ENCODE measurements around the gene TAOK1. TPM values are rescaled to one million over a fixed set of nuclear protein-coding genes. Genes with fewer than 3 reads are reported as not detected.
A peak's percentile ranks its signal among the peaks of the same experiment; 100 is the strongest.

Gene TAOK1
- total RNA-seq, 1 experiment from 2014 or later: 56.3 TPM

DNA sequence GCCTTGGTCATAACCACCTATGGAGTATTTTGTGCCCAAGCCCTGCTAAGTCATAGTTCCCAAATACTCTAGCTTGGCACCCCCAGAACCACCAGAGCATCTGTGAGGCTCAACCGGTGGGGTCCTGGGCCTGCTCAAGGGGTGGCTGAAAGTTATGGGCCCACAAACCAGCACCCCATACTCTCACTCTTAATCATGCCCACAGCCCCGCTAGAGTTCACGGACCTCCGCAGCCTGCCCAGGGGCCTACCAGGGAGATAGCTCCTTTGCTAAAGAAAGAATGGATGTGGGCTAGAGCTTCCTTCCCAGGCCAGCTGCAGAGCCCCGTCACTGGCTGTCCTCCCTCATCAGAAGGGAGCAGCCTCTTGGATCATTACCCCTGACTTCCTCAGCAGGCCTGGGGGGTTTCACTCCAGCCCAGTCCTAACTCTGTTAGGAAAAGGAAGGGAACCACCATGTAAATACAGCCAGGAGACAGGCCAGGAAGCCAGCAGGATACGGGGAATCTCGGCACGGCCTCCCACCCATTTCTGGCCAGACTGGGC lies 197.9 kb downstream of the TAOK1 start:
- Histone ChIP-seq H3K4me3 (replicated peaks in 1 of 2; ENCODE audit: low read depth in 1 of 2, low read length in 2 of 2) (peak overlapping the region; percentile 86 to 96), H3K9ac (ENCODE audit: low read length) (peak overlapping the region; percentile 83), H3K79me2 (ENCODE audit: insufficient read depth, low read length) (peaks cover 60% of the 10 kb centered on the region), H3K36me3 (ENCODE audit: control insufficient read depth in 1 of 2, insufficient read depth in 2 of 2, low read length in 2 of 2) (no peaks in the 10 kb centered on the region), H3K9me2 (ENCODE audit: insufficient read depth) (no peaks in the 10 kb centered on the region), H3K9me3 (ENCODE audit: control insufficient read depth in 1 of 2, insufficient read depth in 1 of 2, low read depth in 1 of 2, low read length in 2 of 2) (no peaks in the 10 kb centered on the region), H2AFZ (ENCODE audit: low read depth, low read length, poor library complexity, severe bottlenecking) (no peak overlapping the region), H3K27me3 (ENCODE audit: insufficient read depth, low read length) (no peaks in the 10 kb centered on the region), H3K4me2 (ENCODE audit: low read length) (peak overlapping the region; percentile 93), H3K4me1 (ENCODE audit: control insufficient read depth in 1 of 2, insufficient read depth in 2 of 2, low read length in 2 of 2) (peaks cover 33 to 73% of the 10 kb centered on the region in 2 experiments), H3K27ac (ENCODE audit: low read depth, low read length) (peak overlapping the region; percentile 94), H4K20me1 (ENCODE audit: insufficient read depth) (no peaks in the 10 kb centered on the region)
- TF ChIP-seq CEBPB (IDR thresholded peaks at IDR 0.05; ENCODE audit: low read depth) (no peak), EGR1 (IDR thresholded peaks at IDR 0.05; ENCODE audit: low read depth) (no peak), TCF7L2 (IDR thresholded peaks at IDR 0.05; ENCODE audit: borderline replicate concordance, extremely low read depth, insufficient read depth, insufficient read length) (no peak), SP1 (IDR thresholded peaks at IDR 0.05; ENCODE audit: low read depth) (no peak), ZFX (IDR thresholded peaks at IDR 0.05) (no peak), RAD21 (IDR thresholded peaks at IDR 0.05; ENCODE audit: low read depth) (no peak), YY1 (IDR thresholded peaks at IDR 0.05; ENCODE audit: extremely low read depth, insufficient replicate concordance, low read depth, low read length) (no peak), POLR2A (IDR thresholded peaks at IDR 0.05; ENCODE audit: borderline replicate concordance, extremely low read depth, insufficient read depth, insufficient read length) (no peak)
- TF ChIP-seq, protein P1, sequence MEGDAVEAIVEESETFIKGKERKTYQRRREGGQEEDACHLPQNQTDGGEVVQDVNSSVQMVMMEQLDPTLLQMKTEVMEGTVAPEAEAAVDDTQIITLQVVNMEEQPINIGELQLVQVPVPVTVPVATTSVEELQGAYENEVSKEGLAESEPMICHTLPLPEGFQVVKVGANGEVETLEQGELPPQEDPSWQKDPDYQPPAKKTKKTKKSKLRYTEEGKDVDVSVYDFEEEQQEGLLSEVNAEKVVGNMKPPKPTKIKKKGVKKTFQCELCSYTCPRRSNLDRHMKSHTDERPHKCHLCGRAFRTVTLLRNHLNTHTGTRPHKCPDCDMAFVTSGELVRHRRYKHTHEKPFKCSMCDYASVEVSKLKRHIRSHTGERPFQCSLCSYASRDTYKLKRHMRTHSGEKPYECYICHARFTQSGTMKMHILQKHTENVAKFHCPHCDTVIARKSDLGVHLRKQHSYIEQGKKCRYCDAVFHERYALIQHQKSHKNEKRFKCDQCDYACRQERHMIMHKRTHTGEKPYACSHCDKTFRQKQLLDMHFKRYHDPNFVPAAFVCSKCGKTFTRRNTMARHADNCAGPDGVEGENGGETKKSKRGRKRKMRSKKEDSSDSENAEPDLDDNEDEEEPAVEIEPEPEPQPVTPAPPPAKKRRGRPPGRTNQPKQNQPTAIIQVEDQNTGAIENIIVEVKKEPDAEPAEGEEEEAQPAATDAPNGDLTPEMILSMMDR (IDR thresholded peaks at IDR 0.05 in 2 of 3, conservative IDR thresholded peaks at IDR 0.05 in 1 of 3; ENCODE audit: borderline replicate concordance in 1 of 3, insufficient read depth in 1 of 3, low read depth in 2 of 3, low read length in 2 of 3): no peak
- TF ChIP-seq, protein P2, sequence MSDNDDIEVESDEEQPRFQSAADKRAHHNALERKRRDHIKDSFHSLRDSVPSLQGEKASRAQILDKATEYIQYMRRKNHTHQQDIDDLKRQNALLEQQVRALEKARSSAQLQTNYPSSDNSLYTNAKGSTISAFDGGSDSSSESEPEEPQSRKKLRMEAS (IDR thresholded peaks at IDR 0.05): no peak
- POLR2A ChIA-PET: interaction anchor here (0.6 kb wide), 1 partner anchor 412 kb away, joined by 3 read pairs; no protein-coding TSS in a partner anchor
- intact Hi-C loops (cut with micrococcal nuclease): no loop called here
- BruUV-seq (replicated peaks): no TSS peak
- RAD21 ChIA-PET (ENCODE audit: low non-redundant PET in 1 of 2, low total read pairs in 2 of 2, uncharacterized antibody in 2 of 2, unreplicated experiment in 2 of 2): no interaction called here
- no peak for DNase-seq (ENCODE audit: low read depth, low spot score)
- ATAC-seq: no peak
- CTCF ChIA-PET: no interaction called here

All from HCT116 (cell line).